SU-DHL-6 (cell line): ENCODE results near the gene RPA3.

Source experiments
- H2AFZ ChIP-seq: fragments of 200-600 bp; sonication (generic); 2 replicates; pipeline ENCODE4 v1.6.1; 2014; ENCODE audit warnings: low read depth, mild to moderate bottlenecking, moderate library complexity, mixed read lengths, antibody characterized with exemption, low read length; ENCODE audit not compliant: severe bottlenecking
- H3F3A ChIP-seq: fragments of 200-600 bp; shearing (Covaris generic); 2 replicates; pipeline ENCODE4 v1.6.0; 2016; ENCODE audit warnings: antibody characterized with exemption, mild to moderate bottlenecking; ENCODE audit not compliant: insufficient read depth
- H3K27ac ChIP-seq: fragments of 200-600 bp; sonication (generic); 2 replicates; pipeline ENCODE4 v1.5.1; 2016; ENCODE audit warnings: low read depth, mild to moderate bottlenecking, low read length, moderate library complexity, mixed read lengths
- H3K27me3 ChIP-seq: fragments of 200-600 bp; sonication (generic), shearing (Covaris generic); 2 replicates; pipeline ENCODE4 v1.6.0; 2014; ENCODE audit warnings: mild to moderate bottlenecking, low read length
- H3K36me3 ChIP-seq: fragments of 200-600 bp; sonication (generic); 2 replicates; pipeline ENCODE4 v1.6.1; 2014; ENCODE audit warnings: mild to moderate bottlenecking, low read length, mixed read lengths
- H3K4me2 ChIP-seq: fragments of 300-600, 200-600 bp; shearing (Covaris generic), sonication (generic); 2 replicates; pipeline ENCODE4 v1.6.0; 2014; ENCODE audit warnings: low read length, low read depth, mild to moderate bottlenecking; ENCODE audit not compliant: poor library complexity, severe bottlenecking
- H3K4me3 ChIP-seq: fragments of 200-600 bp; sonication (generic); 2 replicates; pipeline ENCODE4 v1.5.1; 2014; ENCODE audit warnings: antibody characterized with exemption, low read length, mild to moderate bottlenecking, mixed read lengths; ENCODE audit not compliant: insufficient read depth, poor library complexity, severe bottlenecking
- H3K79me2 ChIP-seq: fragments of 200-600 bp; sonication (generic); 2 replicates; pipeline ENCODE4 v1.6.1; 2014; ENCODE audit warnings: mild to moderate bottlenecking, low read length, moderate library complexity; ENCODE audit not compliant: insufficient read depth
- H3K9ac ChIP-seq: fragments of 200-600 bp; sonication (generic); 2 replicates; pipeline ENCODE4 v1.7.0; 2014; ENCODE audit warnings: mild to moderate bottlenecking, low read length
- H3K9me2 ChIP-seq: fragments of 200-600 bp; sonication (generic); replicated peaks from 2 replicates; pipeline ENCODE4 v1.6.1; 2014; ENCODE audit warnings: low read length; ENCODE audit not compliant: insufficient read depth
- H3K9me3 ChIP-seq: fragments of 200-600 bp; sonication (generic); 2 replicates; pipeline ENCODE4 v1.6.1; 2014; ENCODE audit warnings: low read length, mixed read lengths; ENCODE audit not compliant: insufficient read depth
- H4K20me1 ChIP-seq: fragments of 200-600 bp; sonication (generic); 2 replicates; pipeline ENCODE4 v1.6.1; 2014; ENCODE audit warnings: low read depth, mild to moderate bottlenecking, antibody characterized with exemption, low read length, moderate library complexity, mixed read lengths
- CTCF ChIP-seq: fragments of 200-600 bp; sonication (generic); IDR thresholded peaks from one replicate; pipeline ENCODE4 v1.5.1; 2017; ENCODE audit warnings: antibody characterized with exemption, mild to moderate bottlenecking, low read length, moderate library complexity; ENCODE audit not compliant: insufficient read depth, poor library complexity, severe bottlenecking
- EZH2phosphoT487 ChIP-seq: fragments of 200-600 bp; sonication (generic), shearing (Covaris generic); conservative IDR thresholded peaks from 2 replicates; pipeline ENCODE4 v1.6.1; 2018; ENCODE audit warnings: mild to moderate bottlenecking, antibody characterized with exemption, low read length, moderate library complexity, mixed read lengths

RPA3 gene

GRCh38 chr7:7653593-7654187 is 64.7 kb downstream of the RPA3 start:
- peak; percentile 73 for TF ChIP-seq CTCF
- no peak for TF ChIP-seq EZH2phosphoT487
- Histone ChIP-seq H3K9ac (no peak overlapping the region), H3K27ac (no peak overlapping the region), H3K79me2 (peaks cover 36% of the 10 kb centered on the region), H2AFZ (no peak overlapping the region), H3K27me3 (no peaks in the 10 kb centered on the region), H3K4me2 (no peak overlapping the region), H3F3A (no peaks in the 10 kb centered on the region), H4K20me1 (no peaks in the 10 kb centered on the region), H3K9me2 (no peaks in the 10 kb centered on the region), H3K9me3 (no peaks in the 10 kb centered on the region), H3K36me3 (no peaks in the 10 kb centered on the region), H3K4me3 (no peak overlapping the region)

GRCh38 chr7:7652798-7653540 is 65.4 kb downstream of the RPA3 start:
- Histone ChIP-seq H3K9ac (no peak overlapping the region), H3K9me2 (no peaks in the 10 kb centered on the region), H3F3A (no peaks in the 10 kb centered on the region), H3K27ac (no peak overlapping the region), H3K79me2 (peaks cover 43% of the 10 kb centered on the region), H2AFZ (no peak overlapping the region), H3K9me3 (no peaks in the 10 kb centered on the region), H3K36me3 (no peaks in the 10 kb centered on the region), H3K4me2 (no peak overlapping the region), H3K27me3 (no peaks in the 10 kb centered on the region), H3K4me3 (no peak overlapping the region), H4K20me1 (no peaks in the 10 kb centered on the region)
- TF ChIP-seq CTCF (no peak), EZH2phosphoT487 (no peak)

GRCh38 chr7:7651479-7651878 is 66.9 kb downstream of the RPA3 start:
- Histone ChIP-seq H3K9me3 (no peaks in the 10 kb centered on the region), H3K9ac (no peak overlapping the region), H3K4me2 (no peak overlapping the region), H3K36me3 (no peaks in the 10 kb centered on the region), H3K4me3 (no peak overlapping the region), H2AFZ (no peak overlapping the region), H4K20me1 (no peaks in the 10 kb centered on the region), H3F3A (no peaks in the 10 kb centered on the region), H3K79me2 (peaks cover 56% of the 10 kb centered on the region), H3K9me2 (no peaks in the 10 kb centered on the region), H3K27ac (no peak overlapping the region), H3K27me3 (no peaks in the 10 kb centered on the region)
- TF ChIP-seq EZH2phosphoT487 (no peak), CTCF (no peak)
